Fibroblast of lung (primary cell): ENCODE results near the gene CCDC174. TPM values are rescaled to one million over a fixed set of nuclear protein-coding genes. Genes with fewer than 3 reads are reported as not detected.

Experiments
- DNase-seq, 2 donors: peaks; one replicate each; pipeline versions ENCODE4 v3.0.0 to v3.0.0-alpha.2; 2010; ENCODE audit warnings: low read depth in 2 of 2
- H2AFZ ChIP-seq: 2 replicates; pipeline ENCODE4 v1.5.1; 2012; ENCODE audit warnings: low read length, control low read depth, inconsistent platforms
- H3K27ac ChIP-seq: 2 replicates; pipeline ENCODE4 v1.5.1; 2011; ENCODE audit warnings: low read length, control low read depth; ENCODE audit not compliant: insufficient read depth
- H3K27me3 ChIP-seq: 2 replicates; pipeline ENCODE4 v1.5.1; 2011; ENCODE audit warnings: mild to moderate bottlenecking, low read length; ENCODE audit not compliant: control insufficient read depth, insufficient read depth
- H3K36me3 ChIP-seq: 2 replicates; pipeline ENCODE4 v1.5.1; 2011; ENCODE audit warnings: low read length; ENCODE audit not compliant: control insufficient read depth, insufficient read depth
- H3K4me1 ChIP-seq: 2 replicates; pipeline ENCODE4 v1.5.1; 2011; ENCODE audit warnings: low read length; ENCODE audit not compliant: control insufficient read depth, insufficient read depth; ENCODE audit errors: extremely low read depth
- H3K4me2 ChIP-seq: 2 replicates; pipeline ENCODE4 v1.5.1; 2011; ENCODE audit warnings: low read length, control low read depth; ENCODE audit not compliant: insufficient read depth; ENCODE audit errors: extremely low read depth
- H3K4me3 ChIP-seq, 4 experiments: fragments of 200-600 bp in 1 of 4; sonication (generic) in 1 of 4; replicated peaks in 1 of 4; 2 replicates each; pipeline ENCODE4 v1.5.1; 2011 to 2016; ENCODE audit warnings: low read length in 4 of 4, low read depth in 3 of 4, mild to moderate bottlenecking in 3 of 4, control low read depth in 2 of 4, inconsistent platforms in 1 of 4, mixed read lengths in 1 of 4; ENCODE audit not compliant: insufficient read depth in 1 of 4; ENCODE audit errors: control extremely low read depth in 1 of 4
- H3K79me2 ChIP-seq: 2 replicates; pipeline ENCODE4 v1.5.1; 2012; ENCODE audit warnings: mild to moderate bottlenecking, low read length, inconsistent platforms; ENCODE audit not compliant: control insufficient read depth, insufficient read depth
- H3K9ac ChIP-seq: 2 replicates; pipeline ENCODE4 v1.5.1; 2011; ENCODE audit warnings: mild to moderate bottlenecking, low read length, control low read depth; ENCODE audit not compliant: insufficient read depth
- H3K9me3 ChIP-seq: 2 replicates; pipeline ENCODE4 v1.5.1; 2012; ENCODE audit warnings: low read depth, low read length; ENCODE audit not compliant: control insufficient read depth, insufficient read depth
- H4K20me1 ChIP-seq: 2 replicates; pipeline ENCODE4 v1.5.1; 2011; ENCODE audit warnings: low read length; ENCODE audit not compliant: control insufficient read depth, insufficient read depth; ENCODE audit errors: extremely low read depth
- CTCF ChIP-seq, 2 donors: IDR thresholded peaks in 1 of 2; conservative IDR thresholded peaks in 1 of 2; 1 replicate in 1 of 2; 2 replicates in 1 of 2; pipeline ENCODE4 v1.5.1; 2011 to 2012; ENCODE audit warnings: low read length in 2 of 2, control low read depth in 1 of 2, inconsistent platforms in 1 of 2, low read depth in 1 of 2, mild to moderate bottlenecking in 1 of 2
- EZH2 ChIP-seq: IDR thresholded peaks from 2 replicates; pipeline ENCODE4 v1.5.1; 2012; ENCODE audit warnings: low read length, control low read depth, mild to moderate bottlenecking; ENCODE audit errors: missing control alignments
- polyA plus RNA-seq, 2 donors: library from polyadenylated mRNA; depleted of rRNA in 1 of 2; stranded (reverse) in 1 of 2; unstranded in 1 of 2; fragments of >200 nt; gene quantifications; 2 replicates each; pipeline ENCODE4 v1.2.1, GENCODE V29; 2011 to 2012; ENCODE audit warnings: missing spikeins in 1 of 2
- total RNA-seq: library from RNA; depleted of rRNA; stranded (reverse); fragments of >200 nt; gene quantifications from 2 replicates; pipeline ENCODE4 v1.2.1, GENCODE V29; 2014

CCDC174 gene
- total and polyA plus RNA-seq, 2 donors (not counting 1 experiment from before 2014, with no cell fraction given), result 12.7 to 14.4 TPM

- no peaks in the 10 kb centered on the region for H4K20me1 ChIP-seq
Observed at GRCh38 chr3:14646131-14646573, 5.4 kb upstream of the CCDC174 start.

GRCh38 chr3:14646589-14647413 lies 4.8 kb upstream of the CCDC174 start:
- Histone ChIP-seq H3K27me3 (peaks cover 2% of the 10 kb centered on the region), H3K79me2 (peaks cover 3% of the 10 kb centered on the region), H4K20me1 (no peaks in the 10 kb centered on the region), H3K9ac (no peak overlapping the region), H3K4me3 (no peak overlapping the region), H2AFZ (no peak overlapping the region), H3K9me3 (no peaks in the 10 kb centered on the region), H3K36me3 (no peaks in the 10 kb centered on the region), H3K4me1 (no peaks in the 10 kb centered on the region), H3K4me2 (no peak overlapping the region), H3K27ac (no peak overlapping the region)
- TF ChIP-seq CTCF (conservative IDR thresholded peaks at IDR 0.05 in 1 of 2, IDR thresholded peaks at IDR 0.05 in 1 of 2; ENCODE audit: low read depth in 1 of 2, low read length in 2 of 2) (peak in 1 of 2 donors; percentile 8), EZH2 (no peak)
- no peak for DNase-seq

More at GRCh38 chr3:14646131-14646573, 5.4 kb upstream of the CCDC174 start:
- Histone ChIP-seq H3K36me3 (no peaks in the 10 kb centered on the region), H3K27me3 (peaks cover 2% of the 10 kb centered on the region), H3K9me3 (no peaks in the 10 kb centered on the region), H3K4me3 (no peak overlapping the region), H3K79me2 (no peaks in the 10 kb centered on the region), H3K4me2 (no peak overlapping the region), H2AFZ (no peak overlapping the region), H3K9ac (no peak overlapping the region), H3K27ac (no peak overlapping the region), H3K4me1 (no peaks in the 10 kb centered on the region)
- DNase-seq, result no peak
- no peak for TF ChIP-seq CTCF (conservative IDR thresholded peaks at IDR 0.05 in 1 of 2, IDR thresholded peaks at IDR 0.05 in 1 of 2; ENCODE audit: low read depth in 1 of 2, low read length in 2 of 2)
- TF ChIP-seq EZH2, result no peak

GRCh38 chr3:14647976-14648955 lies 3.3 kb upstream of the CCDC174 start:
- DNase-seq, result no peak
- H3K4me3 ChIP-seq, result no peak overlapping the region
- H3K9me3 ChIP-seq, result no peaks in the 10 kb centered on the region
- H3K79me2 ChIP-seq, result peaks cover 12% of the 10 kb centered on the region
- no peaks in the 10 kb centered on the region for H3K4me1 ChIP-seq
- no peak overlapping the region for H2AFZ ChIP-seq
- H3K9ac ChIP-seq, result no peak overlapping the region
- H3K27ac ChIP-seq, result no peak overlapping the region
- no peak for TF ChIP-seq CTCF (conservative IDR thresholded peaks at IDR 0.05 in 1 of 2, IDR thresholded peaks at IDR 0.05 in 1 of 2; ENCODE audit: low read depth in 1 of 2, low read length in 2 of 2)
- no peak for TF ChIP-seq EZH2
- no peak overlapping the region for H3K4me2 ChIP-seq
- H3K36me3 ChIP-seq, result no peaks in the 10 kb centered on the region
- no peaks in the 10 kb centered on the region for H4K20me1 ChIP-seq
- H3K27me3 ChIP-seq, result peaks cover 2% of the 10 kb centered on the region
